GM12878 (cell line): ENCODE data around the gene BRWD1. TPM values are rescaled to one million over a fixed set of nuclear protein-coding genes. Genes with fewer than 3 reads are reported as not detected.

Experiments used
- ATAC-seq: fragments of 200-7000 bp; cut with Tn5 transposase; 3 replicates; pipeline ENCODE4 v1.9.1; 2020; ENCODE audit warnings: mild to moderate bottlenecking, moderate library complexity
- BruUV-seq: library from RNA; stranded (reverse); fragments of 400-500 nt; replicated peaks from 2 replicates; lab custom pipeline; 2021; lab: Mats Ljungman, UMichigan
- CTCF ChIA-PET: fragments of 300-600 bp; sonication (Branson Sonifier 250); formaldehyde crosslinking; extraction: SDS; loops from one replicate; lab custom pipeline; 2021; ENCODE audit warnings: inconsistent platforms; lab: Yijun Ruan, JAX
- POLR2A ChIA-PET: fragments of 350-600 bp; formaldehyde crosslinking; extraction: SDS; loops from one replicate; lab custom pipeline; 2021; ENCODE audit warnings: inconsistent platforms; lab: Charles Lee
- RAD21 ChIA-PET: fragments of 300-600 bp; sonication (Branson Sonifier 250); formaldehyde crosslinking; loops from one replicate; lab custom pipeline; 2023; ENCODE audit warnings: antibody characterized with exemption; ENCODE audit not compliant: unreplicated experiment; lab: Charles Lee
- SMC1A ChIA-PET: fragments of 300-600 bp; sonication (Branson Sonifier 250); formaldehyde crosslinking; loops from one replicate; lab custom pipeline; 2023; ENCODE audit not compliant: unreplicated experiment, uncharacterized antibody; lab: Charles Lee
- DNase-seq: peaks from one replicate; pipeline ENCODE4 v3.0.0-alpha.2; 2011; ENCODE audit warnings: low read depth, low spot score
- FAIRE-seq: peaks from 3 replicates; lab custom pipeline; 2011; peaks lifted over from hg19 to GRCh38; lab: Jason Lieb, UNC
- H2AFZ ChIP-seq: 2 replicates; pipeline ENCODE4 v1.6.0; 2011; ENCODE audit warnings: low read depth, low read length, control low read depth; ENCODE audit not compliant: control insufficient read depth
- H3K27ac ChIP-seq: 2 replicates; pipeline ENCODE4 v1.5.1; 2011; ENCODE audit warnings: control low read depth; ENCODE audit not compliant: control insufficient read depth, insufficient read depth
- H3K27me3 ChIP-seq, 2 experiments: replicated peaks in 1 of 2; 2 replicates each; pipeline versions ENCODE4 v1.6.0 to v1.6.1; 2011; ENCODE audit warnings: low read length in 1 of 2; ENCODE audit not compliant: control insufficient read depth in 2 of 2, insufficient read depth in 2 of 2
- H3K36me3 ChIP-seq, 2 experiments: 2 replicates each; pipeline ENCODE4 v1.5.1; 2011; ENCODE audit warnings: low read length in 1 of 2; ENCODE audit not compliant: control insufficient read depth in 2 of 2, insufficient read depth in 2 of 2
- H3K4me1 ChIP-seq: 2 replicates; pipeline ENCODE4 v1.6.1; 2011; ENCODE audit warnings: mild to moderate bottlenecking, low read length, moderate library complexity, mixed read lengths; ENCODE audit not compliant: control insufficient read depth, insufficient read depth
- H3K4me2 ChIP-seq: 2 replicates; pipeline ENCODE4 v1.6.0; 2011; ENCODE audit warnings: control low read depth; ENCODE audit not compliant: control insufficient read depth, insufficient read depth
- H3K4me3 ChIP-seq: fragments of 200-600 bp; sonication (generic); 2 replicates; pipeline ENCODE4 v1.5.1; 2016
- H3K79me2 ChIP-seq: 2 replicates; pipeline ENCODE4 v1.6.0; 2011; ENCODE audit warnings: low read length; ENCODE audit not compliant: control insufficient read depth, insufficient read depth
- H3K9ac ChIP-seq: 2 replicates; pipeline ENCODE4 v1.8.0; 2011; ENCODE audit warnings: low read length, control low read depth, mixed read lengths; ENCODE audit not compliant: control insufficient read depth, insufficient read depth
- H3K9me3 ChIP-seq: replicated peaks from 3 replicates; pipeline ENCODE4 v1.5.1; 2011; ENCODE audit warnings: mild to moderate bottlenecking, low read length; ENCODE audit not compliant: control insufficient read depth, insufficient read depth
- H4K20me1 ChIP-seq: 2 replicates; pipeline ENCODE4 v1.6.0; 2011; ENCODE audit not compliant: control insufficient read depth, insufficient read depth
- E2F8 ChIP-seq: fragments of 450-650 bp; IDR thresholded peaks from 2 replicates; pipeline ENCODE4 v1.6.1; 2018; ENCODE audit warnings: mild to moderate bottlenecking, low read depth, moderate library complexity; ENCODE audit not compliant: partially characterized antibody
- EGR1 ChIP-seq, 2 experiments: IDR thresholded peaks; 1 replicate in 1 of 2; 2 replicates in 1 of 2; pipeline ENCODE4 v1.6.1; 2011 to 2012; ENCODE audit warnings: low read depth in 2 of 2, low read length in 2 of 2, borderline replicate concordance in 1 of 2, mild to moderate bottlenecking in 1 of 2, moderate library complexity in 1 of 2
- ETV6 ChIP-seq, 2 experiments: fragments of 450-650 bp in 1 of 2; IDR thresholded peaks in 1 of 2; conservative IDR thresholded peaks in 1 of 2; 2 replicates each; pipeline ENCODE4 v1.6.1; 2014; ENCODE audit warnings: antibody characterized with exemption in 1 of 2, borderline replicate concordance in 1 of 2, low read depth in 1 of 2, mild to moderate bottlenecking in 1 of 2, moderate library complexity in 1 of 2
- IKZF2 ChIP-seq, 2 experiments: fragments of 450-650 bp; IDR thresholded peaks; 2 replicates each; pipeline ENCODE4 v1.6.1; 2017; ENCODE audit warnings: mild to moderate bottlenecking in 2 of 2, moderate library complexity in 2 of 2
- NKRF ChIP-seq: fragments of 450-650 bp; conservative IDR thresholded peaks from 2 replicates; pipeline ENCODE4 v1.6.1; 2017; ENCODE audit warnings: mild to moderate bottlenecking, moderate library complexity
- POLR2A ChIP-seq: IDR thresholded peaks from 2 replicates; pipeline ENCODE4 v1.6.1; 2011; ENCODE audit warnings: low read depth, mild to moderate bottlenecking, low read length
- STAT1 ChIP-seq: fragments of 450-650 bp; conservative IDR thresholded peaks from 2 replicates; pipeline ENCODE4 v1.6.1; 2014; ENCODE audit warnings: antibody characterized with exemption, mild to moderate bottlenecking
- WGBS: methylation state at CpG from one replicate; pipeline ENCODE4 v1.1.6; 2016; ENCODE audit warnings: low lambda C conversion rate; ENCODE audit not compliant: insufficient replicate concordance, insufficient coverage; ENCODE audit errors: missing lambda C conversion rate; 5-methylcytosine and 5-hydroxymethylcytosine counted together
- in situ Hi-C: fragments of 300-500 bp; cut with MboI; formaldehyde crosslinking; loops from 9 replicates; pipeline ENCODE4 v1.14.3; 2018; ENCODE audit warnings: mixed read lengths
- intact Hi-C: fragments of 100-400 bp; cut with micrococcal nuclease; formaldehyde crosslinking; loops from one replicate; pipeline ENCODE4 v1.14.2; 2022; ENCODE audit not compliant: unreplicated experiment
- polyA plus RNA-seq, 11 experiments: library from polyadenylated mRNA; depleted of rRNA in 4 of 11; unstranded in 6 of 11; stranded (reverse) in 5 of 11; fragments of >200 nt; fragmentation: Nextera tagmentation in 4 of 11; fragmentation: Illumina TruSeq in 1 of 11; extraction: Ambion mirVana in 4 of 11; extraction: Trizol in 1 of 11; gene quantifications; 1 replicate in 1 of 11; 2 replicates in 10 of 11; pipeline versions ENCODE4 v1.2.1 to v1.2.3, GENCODE V29; 2011 to 2016; ENCODE audit warnings: inconsistent platforms in 2 of 11, missing spikeins in 2 of 11, low read depth in 1 of 11
- total RNA-seq, 4 experiments: library from RNA; depleted of rRNA in 3 of 4; stranded (reverse); fragments of >200 nt in 3 of 4; fragmentation: Illumina TruSeq in 1 of 4; extraction: Trizol in 1 of 4; gene quantifications; 2 replicates each; pipeline versions ENCODE4 v1.2.1 to v1.2.3, GENCODE V29; 2013 to 2021

BRWD1 gene
- total and polyA plus RNA-seq, 10 of the 15 experiments (the other 5 are each of a cell fraction or from before 2014, with no cell fraction given), result 3.1 to 19.0 (median 13.5) TPM

GRCh38 chr21:39208624-39209333 lies 104.7 kb downstream of the BRWD1 start (continued):
- no peak for TF ChIP-seq E2F8
- TF ChIP-seq NKRF, result no peak

GRCh38 chr21:39204134-39204533 lies 109.3 kb downstream of the BRWD1 start:
- Histone ChIP-seq H3K79me2 (no peaks in the 10 kb centered on the region), H3K9ac (no peak overlapping the region), H3K4me3 (no peak overlapping the region), H3K27me3 (no peaks in the 10 kb centered on the region), H3K4me2 (no peak overlapping the region)
- in situ Hi-C loops (no loop called here), intact Hi-C loops (no loop called here)
- ChIA-PET RAD21 (no interaction called here), POLR2A (no interaction called here)
- no peak for FAIRE-seq
- TF ChIP-seq STAT1 (no peak), IKZF2 (IDR thresholded peaks at IDR 0.05) (no peak), ETV6 (conservative IDR thresholded peaks at IDR 0.05 in 1 of 2, IDR thresholded peaks at IDR 0.05 in 1 of 2; ENCODE audit: borderline replicate concordance in 1 of 2, low read depth in 1 of 2) (no peak), POLR2A (no peak), EGR1 (IDR thresholded peaks at IDR 0.05; ENCODE audit: borderline replicate concordance in 1 of 2, low read depth in 2 of 2, low read length in 2 of 2) (no peak)
- TF ChIP-seq, all 136 proteins: peak for 0
- no peaks in the 10 kb centered on the region for H3K9me3 ChIP-seq
- BruUV-seq, result no TSS peak
- no peaks in the 10 kb centered on the region for H3K4me1 ChIP-seq
- ATAC-seq (no peak), DNase-seq (no peak)
- peaks cover 0 to 33% of the 10 kb centered on the region in 2 experiments; a peak in 3 of 4 replicates for H3K36me3 ChIP-seq
- ChIA-PET SMC1A (interaction anchor here (0.6 to 1.0 kb wide), 2 partner anchors 18 to 44 kb away, joined by 3 read pairs; no protein-coding TSS in a partner anchor), CTCF (no interaction called here)
- no peaks in the 10 kb centered on the region for H4K20me1 ChIP-seq
- H3K27ac ChIP-seq, result no peak overlapping the region
- 94% methylated on average over 1 of the region's 1 CpG for WGBS
- H2AFZ ChIP-seq, result no peak overlapping the region
